Testis (tissue), 2 donors: Measurements from ENCODE around the gene DNM3.
"Not testable (repeated sequence)": the region's sequence is repeated elsewhere in the genome, so short reads cannot be mapped to it uniquely, and the experiment has no call there.

ENCODE experiments used
- CTCF ChIP-seq, 3 experiments: fragments of 450-650 bp in 2 of 3; fragments of 200-600 bp in 1 of 3; sonication (generic) in 1 of 3; IDR thresholded peaks; one replicate each; pipeline ENCODE4 v1.5.1; 2016 to 2019; ENCODE audit warnings: antibody characterized with exemption in 3 of 3, mild to moderate bottlenecking in 2 of 3, moderate library complexity in 1 of 3
- POLR2A ChIP-seq: fragments of 450-650 bp; IDR thresholded peaks from one replicate; pipeline ENCODE4 v1.6.1; 2017; ENCODE audit warnings: antibody characterized with exemption, mild to moderate bottlenecking, moderate library complexity

GRCh38 chr1:172371646-172372045 lies 530.3 kb downstream of the DNM3 start:
- not testable (repeated sequence) for TF ChIP-seq CTCF (IDR thresholded peaks at IDR 0.05); POLR2A
